ENCODE results near the gene ADGRE2.

ADGRE2 gene

GRCh38 chr19:14746886-14747285 is 31.5 kb downstream of the ADGRE2 start:
- no peak for TF ChIP-seq CTCF (IDR thresholded peaks at IDR 0.05)

- no peak for TF ChIP-seq CTCF (IDR thresholded peaks at IDR 0.05)
Observed at GRCh38 chr19:14735915-14736314, 42.4 kb downstream of the ADGRE2 start.

GRCh38 chr19:14733574-14733973 is 44.8 kb downstream of the ADGRE2 start:
- TF ChIP-seq CTCF (IDR thresholded peaks at IDR 0.05): no peak

- no peak for TF ChIP-seq CTCF (IDR thresholded peaks at IDR 0.05)
Observed at GRCh38 chr19:14732510-14732909, 45.9 kb downstream of the ADGRE2 start.

- no peak for TF ChIP-seq CTCF (IDR thresholded peaks at IDR 0.05)
Observed at GRCh38 chr19:14731200-14731599, 47.2 kb downstream of the ADGRE2 start.

GRCh38 chr19:14728595-14728994 is 49.8 kb downstream of the ADGRE2 start:
- no peak for TF ChIP-seq CTCF (IDR thresholded peaks at IDR 0.05)

- TF ChIP-seq CTCF (IDR thresholded peaks at IDR 0.05): no peak
Observed at GRCh38 chr19:14722127-14722526, 56.2 kb downstream of the ADGRE2 start.

GRCh38 chr19:14719162-14719561 is 59.2 kb downstream of the ADGRE2 start:
- no peak for TF ChIP-seq CTCF (IDR thresholded peaks at IDR 0.05)
